Measurements from ENCODE around the gene FBXL7. TPM values are rescaled to one million over a fixed set of nuclear protein-coding genes. Genes with fewer than 3 reads are reported as not detected.

FBXL7 gene
- total and polyA plus RNA-seq, 9 of the 15 experiments (the other 6 are each of a cell fraction or from before 2014, with no cell fraction given): 0.04 to 0.08 TPM; not detected in 7

GRCh38 chr5:15938186-15938585, 438.2 kb downstream of the FBXL7 start:
- WGBS (ENCODE audit: insufficient coverage, low coverage, missing lambda C conversion rate): 1% methylated on average over 4 of the region's 4 CpGs
- Histone ChIP-seq H3K9me1 (ENCODE audit: control insufficient read depth, insufficient read depth, low read length) (no peaks in the 10 kb centered on the region), H3K9ac (ENCODE audit: insufficient read depth in 1 of 2, low read depth in 2 of 2, low read length in 2 of 2) (no peak overlapping the region), H4K20me1 (replicated peaks; ENCODE audit: control insufficient read depth, insufficient read depth, low read length) (no peaks in the 10 kb centered on the region), H3K27ac (ENCODE audit: extremely low read depth, low read depth, low read length) (no peak overlapping the region), H3K4me1 (replicated peaks in 1 of 2; ENCODE audit: control insufficient read depth in 2 of 2, insufficient read depth in 2 of 2, low read length in 2 of 2) (peaks cover 0 to 5% of the 10 kb centered on the region in 2 experiments; a peak in 1 of 5 replicates), H3K27me3 (ENCODE audit: control insufficient read depth in 2 of 2, insufficient read depth in 2 of 2, low read length in 2 of 2) (no peaks in the 10 kb centered on the region), H3K79me2 (ENCODE audit: control insufficient read depth, insufficient read depth, low read length) (no peaks in the 10 kb centered on the region), H3K9me3 (replicated peaks; ENCODE audit: control insufficient read depth, insufficient read depth, low read depth, low read length) (no peaks in the 10 kb centered on the region), H3K4me3 (no peak overlapping the region), H2AFZ (ENCODE audit: low read depth, low read length) (no peak overlapping the region), H3K4me2 (ENCODE audit: insufficient read depth, low read length) (no peak overlapping the region), H3K36me3 (ENCODE audit: control insufficient read depth, insufficient read depth, low read length) (no peaks in the 10 kb centered on the region)
- in situ Hi-C loops (cut with MboI): no loop called here
- ChIA-PET CTCF (ENCODE audit: low intra/inter-chr PET ratio) (no interaction called here), POLR2A (no interaction called here)
- no peak for ATAC-seq
- no TSS peak for BruUV-seq (replicated peaks)
- no peak for FAIRE-seq
- no peak for DNase-seq (ENCODE audit: extremely low read depth in 1 of 4, low spot score in 3 of 4)
- intact Hi-C loops (cut with micrococcal nuclease): no loop called here
- no peak for TF ChIP-seq OTX1 (CRISPR knock-in tag; IDR thresholded peaks at IDR 0.05)
- no peak for TF ChIP-seq CREB1 (IDR thresholded peaks at IDR 0.05)
- no peak for TF ChIP-seq CREB1 (CRISPR knock-in tag; IDR thresholded peaks at IDR 0.05)
- no peak for TF ChIP-seq RB1 (IDR thresholded peaks at IDR 0.05; ENCODE audit: low read depth)
- no peak for TF ChIP-seq ZNF639 (CRISPR knock-in tag; conservative IDR thresholded peaks at IDR 0.05 in 1 of 2, IDR thresholded peaks at IDR 0.05 in 1 of 2)
- no peak for TF ChIP-seq SMAD2 (IDR thresholded peaks at IDR 0.05; ENCODE audit: low read depth, low read length)
- no peak for TF ChIP-seq ZNF740 (CRISPR knock-in tag; IDR thresholded peaks at IDR 0.05)
- no peak for TF ChIP-seq ZNF740 (tag; IDR thresholded peaks at IDR 0.05)

Data from K562 (cell line).